Activated T-helper 1 cell treated with anti-CD3 and anti-CD28 coated beads, Interleukin-2, amount 50 U/mL, for 16 hours (primary cell): ENCODE results near the gene DESI1.
"Not testable (repeated sequence)": the region's sequence is repeated elsewhere in the genome, so short reads cannot be mapped to it uniquely, and the experiment has no call there.

Experiments
- DNase-seq, 2 donors: peaks; one replicate each; pipeline ENCODE4 v3.0.0-alpha.2; 2020; ENCODE audit warnings: low read depth in 1 of 2, low spot score in 1 of 2

The DESI1 gene

DNA sequence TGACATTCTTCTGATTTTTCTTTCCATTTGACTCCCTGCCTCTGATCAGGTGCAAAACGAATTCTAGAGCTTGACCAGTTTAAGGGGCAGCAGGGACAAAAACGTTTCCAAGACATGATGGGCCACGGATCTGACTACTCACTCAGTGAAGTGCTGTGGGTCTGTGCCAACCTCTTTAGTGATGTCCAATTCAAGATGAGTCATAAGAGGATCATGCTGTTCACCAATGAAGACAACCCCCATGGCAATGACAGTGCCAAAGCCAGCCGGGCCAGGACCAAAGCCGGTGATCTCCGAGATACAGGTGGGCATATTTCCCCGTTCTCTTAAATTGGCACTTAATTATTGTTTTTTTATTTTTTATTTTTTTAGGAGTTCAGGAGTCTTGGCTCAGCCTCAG lies 15.6 kb upstream of the DESI1 start:
- DNase-seq = no peak

DNA sequence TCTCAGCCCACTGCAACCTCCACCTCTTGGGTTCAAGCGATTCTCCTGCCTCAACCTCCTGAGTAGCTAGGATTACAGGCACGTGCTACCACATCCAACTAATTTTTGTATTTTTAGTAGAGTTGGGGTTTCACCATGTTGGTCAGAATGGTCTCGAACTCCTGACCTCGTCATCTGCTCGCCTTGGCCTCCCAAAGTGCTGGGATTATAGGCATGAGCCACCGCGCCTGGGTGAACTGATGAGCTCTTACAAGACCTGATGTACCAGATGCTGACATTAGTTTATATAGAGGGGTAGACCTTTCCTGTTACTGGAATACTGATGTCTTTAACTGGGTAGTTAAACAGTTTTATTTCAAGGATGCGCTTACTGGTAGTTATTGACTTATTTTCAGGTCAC lies 13.8 kb upstream of the DESI1 start:
- DNase-seq = not testable (repeated sequence)

DNA sequence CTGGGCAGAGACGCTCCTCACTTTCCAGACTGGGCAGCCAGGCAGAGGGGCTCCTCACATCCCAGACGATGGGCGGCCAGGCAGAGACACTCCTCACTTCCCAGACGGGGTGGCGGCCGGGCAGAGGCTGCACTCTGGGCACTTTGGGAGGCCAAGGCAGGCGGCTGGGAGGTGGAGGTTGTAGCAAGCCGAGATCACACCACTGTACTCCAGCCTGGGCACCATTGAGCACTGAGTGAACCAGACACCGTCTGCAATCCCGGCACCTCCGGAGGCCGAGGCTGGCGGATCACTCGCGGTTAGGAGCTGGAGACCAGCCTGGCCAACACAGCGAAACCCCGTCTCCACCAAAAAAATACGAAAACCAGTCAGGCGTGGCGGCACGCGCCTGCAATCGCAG lies 10.8 kb upstream of the DESI1 start:
- DNase-seq = not testable (repeated sequence)

GRCh38 chr22:41631115-41631514 lies 10.3 kb upstream of the DESI1 start:
- DNase-seq = not testable (repeated sequence)

GRCh38 chr22:41625577-41625976 lies 4.7 kb upstream of the DESI1 start:
- no peak for DNase-seq

GRCh38 chr22:41621911-41622179 lies 1.0 kb upstream of the DESI1 start:
- no peak for DNase-seq

GRCh38 chr22:41621099-41621910 lies 462 bp upstream of the DESI1 start, which contains the start of gene XRCC6:
TSS of gene XRCC6 (plus strand) at chr22:41621295. CDS start at chr22:41622005, 710 bp downstream.
- peak; percentile 99 to 100 for DNase-seq

GRCh38 chr22:41619979-41620588 lies 759 bp downstream of the DESI1 start:
- peak in 1 of 2 donors; percentile 24 for DNase-seq

- DNase-seq = no peak
Observed at GRCh38 chr22:41613456-41613855, 7.4 kb downstream of the DESI1 start.

GRCh38 chr22:41612603-41613306 lies 8.1 kb downstream of the DESI1 start:
- no peak for DNase-seq

GRCh38 chr22:41608386-41608785 lies 12.5 kb downstream of the DESI1 start:
- DNase-seq = no peak

GRCh38 chr22:41603873-41604332 lies 16.9 kb downstream of the DESI1 start:
- DNase-seq = peak in 1 of 2 donors; percentile 38

GRCh38 chr22:41600976-41601375 lies 19.9 kb downstream of the DESI1 start:
- DNase-seq = no peak

- no peak for DNase-seq
Observed at GRCh38 chr22:41598891-41599635, 21.8 kb downstream of the DESI1 start.

DNA sequence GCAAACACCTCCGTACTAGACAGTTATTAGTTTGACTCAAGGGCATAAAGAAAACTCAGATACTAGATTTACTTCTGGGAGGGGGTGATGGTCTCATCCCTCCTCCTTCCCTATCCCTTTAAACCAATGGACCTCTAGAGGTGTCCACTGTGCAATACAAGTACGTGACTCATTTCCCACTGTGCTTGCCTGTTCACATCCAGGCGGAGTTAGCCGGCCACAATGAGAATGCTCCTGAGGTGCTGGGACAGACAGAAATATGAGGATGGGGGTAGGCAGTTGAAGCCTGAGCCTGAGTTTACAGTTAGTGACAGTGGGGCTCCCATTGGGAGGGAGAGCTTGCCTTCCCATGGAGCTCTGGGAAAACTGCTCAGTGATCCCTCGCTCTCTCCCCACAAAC lies 22.8 kb downstream of the DESI1 start:
- DNase-seq = no peak

DNA sequence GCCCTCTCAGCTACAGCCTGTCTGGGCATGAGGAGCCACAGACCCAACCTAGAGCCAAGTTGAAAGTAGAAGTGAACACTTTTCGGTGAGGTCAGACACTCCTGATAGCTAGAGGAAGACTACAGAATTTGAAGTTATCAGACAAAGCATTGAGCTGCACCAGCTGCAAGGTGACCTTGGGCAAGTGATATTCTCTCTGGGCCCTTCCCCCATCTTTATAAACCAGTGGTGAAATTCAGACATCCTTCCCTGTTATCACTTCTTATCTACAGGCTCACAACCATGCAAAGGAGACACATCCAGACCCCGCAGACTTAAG lies 23.2 kb downstream of the DESI1 start:
- no peak for DNase-seq

DNA sequence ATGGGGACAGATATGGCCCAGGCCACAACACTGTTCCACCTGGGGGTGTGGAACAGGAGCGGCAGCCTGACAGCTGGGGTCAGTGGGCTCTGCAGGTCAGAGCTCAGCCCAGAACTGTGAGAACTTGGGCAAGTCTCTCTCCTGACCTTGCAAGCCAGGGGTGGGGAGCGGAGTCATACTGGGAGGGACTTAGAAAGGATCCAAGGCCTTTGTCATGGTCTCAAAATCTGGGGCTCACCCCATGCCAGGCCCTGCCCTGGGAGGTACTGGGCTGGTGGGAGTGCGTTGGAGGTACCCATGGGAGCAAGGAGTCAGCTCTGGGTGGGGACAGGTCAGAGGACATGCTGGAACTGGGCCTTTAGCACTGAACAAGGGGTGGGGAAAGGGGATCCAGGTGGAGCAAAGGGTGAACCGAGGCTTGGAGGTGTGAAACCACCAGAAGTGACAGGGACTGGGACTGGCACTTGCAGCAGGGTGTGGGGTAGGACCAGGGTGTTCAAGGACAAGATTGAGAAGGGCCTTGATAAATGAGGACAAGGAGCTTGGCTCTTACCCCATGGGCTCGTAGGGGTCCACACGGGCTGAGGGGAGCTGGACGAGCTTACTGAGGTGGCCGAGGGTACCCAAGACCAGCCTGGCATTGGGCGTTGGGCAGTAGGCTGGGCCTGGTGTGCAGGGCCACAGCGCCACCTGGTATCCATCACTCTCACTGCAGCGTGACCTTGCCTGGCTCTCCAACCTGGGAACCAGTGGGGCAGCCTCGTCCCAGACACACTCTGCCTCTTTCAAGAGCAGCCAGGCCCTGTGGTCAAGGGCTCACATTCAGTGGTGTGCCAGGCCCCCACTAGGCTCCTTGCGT lies 23.8 kb downstream of the DESI1 start:
- no peak for DNase-seq

DNA sequence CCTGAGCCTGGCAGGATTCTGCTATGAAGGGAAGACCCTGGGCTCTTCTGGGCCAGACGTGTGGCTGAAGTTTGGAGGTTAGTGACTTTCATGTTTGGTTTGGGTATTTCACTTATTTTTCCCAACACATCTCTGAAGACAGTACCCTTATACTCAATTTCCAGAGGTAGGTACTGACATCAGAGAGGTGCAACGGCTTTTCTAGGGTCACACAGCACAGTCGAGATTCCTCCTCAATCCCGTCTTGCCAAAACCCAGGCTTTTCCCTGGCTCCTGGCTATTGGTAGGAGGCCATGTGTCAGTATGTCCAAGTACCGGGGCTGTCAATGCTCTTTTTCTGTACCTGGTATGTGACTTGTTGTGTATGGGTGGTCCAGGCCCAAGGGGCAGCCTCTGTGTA lies 25.1 kb downstream of the DESI1 start:
- DNase-seq = no peak

- not testable (repeated sequence) for DNase-seq
Observed at GRCh38 chr22:41593336-41593960, 27.4 kb downstream of the DESI1 start.
